ENCODE measurements around the gene ACOX3. TPM values are rescaled to one million over a fixed set of nuclear protein-coding genes. Genes with fewer than 3 reads are reported as not detected.

ACOX3 gene
- total and polyA plus RNA-seq, 9 of the 15 experiments (the other 6 are each of a cell fraction or from before 2014, with no cell fraction given) = 0.68 to 7.3 (median 3.7) TPM

DNA sequence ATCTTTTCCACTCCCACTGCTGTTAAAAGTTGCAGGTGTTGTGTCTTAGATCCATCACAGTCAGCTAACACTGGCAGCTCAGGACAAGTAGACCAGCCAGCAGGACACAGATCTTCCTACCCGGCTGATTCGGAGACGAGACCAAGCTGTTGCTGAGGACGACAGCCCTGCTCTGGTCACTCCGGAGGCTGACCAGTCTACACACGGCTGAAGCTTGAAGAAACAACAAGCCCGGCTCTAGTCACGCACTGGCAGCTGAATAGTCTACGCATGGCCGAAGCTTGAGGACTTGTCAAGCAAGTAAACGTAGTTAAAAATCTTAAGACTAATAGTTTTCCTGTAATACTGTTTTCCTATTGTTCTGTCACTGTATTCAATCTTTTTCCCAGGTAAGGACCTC is 1.8 kb downstream of the ACOX3 start:
- H3K79me2 ChIP-seq (ENCODE audit: control insufficient read depth, insufficient read depth, low read length) = peaks cover 76% of the 10 kb centered on the region
- TF ChIP-seq KDM1A (IDR thresholded peaks at IDR 0.05) (no peak), MEF2D (tag; conservative IDR thresholded peaks at IDR 0.05; ENCODE audit: low read depth) (no peak), ZSCAN32 (CRISPR knock-in tag; IDR thresholded peaks at IDR 0.05) (no peak), MAZ (CRISPR knock-in tag; conservative IDR thresholded peaks at IDR 0.05 in 1 of 2, IDR thresholded peaks at IDR 0.05 in 1 of 2) (no peak), TAF9B (IDR thresholded peaks at IDR 0.05; ENCODE audit: partially characterized antibody) (no peak), ZNF134 (CRISPR knock-in tag; conservative IDR thresholded peaks at IDR 0.05) (no peak), SIN3B (IDR thresholded peaks at IDR 0.05; ENCODE audit: low read depth) (no peak)
- ATAC-seq (peak; percentile 10), FAIRE-seq (no peak), DNase-seq (ENCODE audit: extremely low read depth in 1 of 4, low spot score in 3 of 4) (peak in 1 of 4 experiments; percentile 20)
- H3K9ac ChIP-seq (ENCODE audit: insufficient read depth in 1 of 2, low read depth in 2 of 2, low read length in 2 of 2) = peak overlapping the region; percentile 71 to 97; a peak in 3 of 4 replicates
- in situ Hi-C loops (cut with MboI) (no loop called here), intact Hi-C loops (cut with micrococcal nuclease) (no loop called here)
- POLR2A ChIA-PET = interaction anchor here (1.2 to 2.6 kb wide), 2 partner anchors 10 to 175 kb away, joined by 3 to 11 read pairs; no protein-coding TSS in a partner anchor
- no peaks in the 10 kb centered on the region for H3K9me3 ChIP-seq (replicated peaks; ENCODE audit: control insufficient read depth, insufficient read depth, low read depth, low read length)
- no peaks in the 10 kb centered on the region for H3K27me3 ChIP-seq (ENCODE audit: control insufficient read depth in 2 of 2, insufficient read depth in 2 of 2, low read length in 2 of 2)
- CTCF ChIA-PET (ENCODE audit: low intra/inter-chr PET ratio) = no interaction called here
- peak overlapping the region; percentile 99 for H3K27ac ChIP-seq (ENCODE audit: extremely low read depth, low read depth, low read length)
- H2AFZ ChIP-seq (ENCODE audit: low read depth, low read length) = no peak overlapping the region
- peak overlapping the region; percentile 97 for H3K4me3 ChIP-seq
- peak overlapping the region; percentile 98 for H3K4me2 ChIP-seq (ENCODE audit: insufficient read depth, low read length)
- H3K36me3 ChIP-seq (ENCODE audit: control insufficient read depth, insufficient read depth, low read length) = peaks cover 13% of the 10 kb centered on the region; the same call in 2 of the 3 replicates
- peaks cover 8 to 17% of the 10 kb centered on the region in 2 experiments; a peak in 4 of 5 replicates for H3K4me1 ChIP-seq (replicated peaks in 1 of 2; ENCODE audit: control insufficient read depth in 2 of 2, insufficient read depth in 2 of 2, low read length in 2 of 2)
- 50% methylated on average over 11 of the region's 11 CpGs for WGBS (ENCODE audit: insufficient coverage, low coverage, missing lambda C conversion rate)
- BruUV-seq (replicated peaks) = no TSS peak
- H4K20me1 ChIP-seq (replicated peaks; ENCODE audit: control insufficient read depth, insufficient read depth, low read length) = peaks cover 11% of the 10 kb centered on the region
- H3K9me1 ChIP-seq (ENCODE audit: control insufficient read depth, insufficient read depth, low read length) = no peaks in the 10 kb centered on the region

Data from K562 (cell line).